HUES6 (cell line): ENCODE data around the gene TMEM181.
A peak's percentile ranks its signal among the peaks of the same experiment; 100 is the strongest.
"Not testable (repeated sequence)": the region's sequence is repeated elsewhere in the genome, so short reads cannot be mapped to it uniquely, and the experiment has no call there.

Experiments
- H3K27ac ChIP-seq: 2 replicates; pipeline ENCODE4 v1.7.0; 2013; ENCODE audit warnings: low read depth, mild to moderate bottlenecking, low read length, inconsistent platforms
- H3K27me3 ChIP-seq: 2 replicates; pipeline ENCODE4 v1.6.1; 2013; ENCODE audit warnings: low read length; ENCODE audit not compliant: control insufficient read depth, insufficient read depth
- H3K36me3 ChIP-seq: 2 replicates; pipeline ENCODE4 v1.6.1; 2013; ENCODE audit warnings: low read length; ENCODE audit not compliant: control insufficient read depth, insufficient read depth
- H3K4me1 ChIP-seq: 2 replicates; pipeline ENCODE4 v1.6.1; 2013; ENCODE audit warnings: low read length; ENCODE audit not compliant: control insufficient read depth, insufficient read depth
- H3K4me3 ChIP-seq: 2 replicates; pipeline ENCODE4 v1.5.1; 2013; ENCODE audit warnings: low read depth, low read length
- H3K9ac ChIP-seq: one replicate; pipeline ENCODE4 v1.6.1; 2013; ENCODE audit warnings: mild to moderate bottlenecking, low read length
- H3K9me3 ChIP-seq: 2 replicates; pipeline ENCODE4 v1.6.1; 2013; ENCODE audit warnings: low read depth, low read length; ENCODE audit not compliant: control insufficient read depth, insufficient read depth

Gene TMEM181

GRCh38 chr6:158556113-158556512, 3.8 kb upstream of the TMEM181 start:
- Histone ChIP-seq H3K4me1 (peaks cover 11% of the 10 kb centered on the region), H3K36me3 (no peaks in the 10 kb centered on the region), H3K4me3 (no peak overlapping the region), H3K9me3 (no peaks in the 10 kb centered on the region), H3K9ac (no peak overlapping the region), H3K27ac (no peak overlapping the region), H3K27me3 (no peaks in the 10 kb centered on the region)

- not testable (repeated sequence) for H3K27me3 ChIP-seq, H3K27ac ChIP-seq, H3K9ac ChIP-seq, H3K36me3 ChIP-seq, H3K9me3 ChIP-seq, H3K4me3 ChIP-seq
- H3K4me1 ChIP-seq, result peaks cover 20% of the 10 kb centered on the region
These were observed 2.8 kb upstream of the TMEM181 start for GRCh38 chr6:158557110-158557509.

- H3K27me3 ChIP-seq, result no peaks in the 10 kb centered on the region
- no peaks in the 10 kb centered on the region for H3K9me3 ChIP-seq
- no peak overlapping the region for H3K27ac ChIP-seq
- H3K4me3 ChIP-seq, result no peak overlapping the region
- H3K9ac ChIP-seq, result no peak overlapping the region
- peaks cover 18% of the 10 kb centered on the region for H3K4me1 ChIP-seq
- no peaks in the 10 kb centered on the region for H3K36me3 ChIP-seq
These were observed 2.0 kb upstream of the TMEM181 start for GRCh38 chr6:158557927-158558326.

GRCh38 chr6:158558415-158559306, 1.2 kb upstream of the TMEM181 start:
- H3K27ac ChIP-seq, result no peak overlapping the region
- H3K9me3 ChIP-seq, result no peaks in the 10 kb centered on the region
- H3K4me1 ChIP-seq, result peaks cover 18% of the 10 kb centered on the region
- no peak overlapping the region for H3K9ac ChIP-seq
- H3K27me3 ChIP-seq, result no peaks in the 10 kb centered on the region
- H3K4me3 ChIP-seq, result 0 out of 2 replicates have a peak overlapping the region, but pooled peaks have one; percentile 67
- H3K36me3 ChIP-seq, result no peaks in the 10 kb centered on the region

- H3K9me3 ChIP-seq, result no peaks in the 10 kb centered on the region
- H3K27ac ChIP-seq, result no peak overlapping the region
- no peaks in the 10 kb centered on the region for H3K27me3 ChIP-seq
- peaks cover 18% of the 10 kb centered on the region for H3K4me1 ChIP-seq
- H3K9ac ChIP-seq, result peak overlapping the region; percentile 91
- H3K4me3 ChIP-seq, result peak overlapping the region; percentile 67
- no peaks in the 10 kb centered on the region for H3K36me3 ChIP-seq
These were observed 475 bp upstream of the TMEM181 start for GRCh38 chr6:158559338-158559894.

- Histone ChIP-seq H3K9me3 (no peaks in the 10 kb centered on the region), H3K4me1 (peaks cover 22% of the 10 kb centered on the region), H3K36me3 (no peaks in the 10 kb centered on the region), H3K9ac (peak overlapping the region; percentile 91), H3K27me3 (no peaks in the 10 kb centered on the region), H3K4me3 (peak overlapping the region; percentile 67), H3K27ac (peak overlapping the region; percentile 67; the same call in 1 of the 2 replicates)
These were observed 987 bp downstream of the TMEM181 start for GRCh38 chr6:158560836-158561320.

GRCh38 chr6:158561321-158561884, 1.5 kb downstream of the TMEM181 start:
- peak overlapping the region; percentile 91 for H3K9ac ChIP-seq
- peak overlapping the region; percentile 67 for H3K4me3 ChIP-seq
- H3K36me3 ChIP-seq, result no peaks in the 10 kb centered on the region
- H3K9me3 ChIP-seq, result no peaks in the 10 kb centered on the region
- no peaks in the 10 kb centered on the region for H3K27me3 ChIP-seq
- H3K27ac ChIP-seq, result no peak overlapping the region
- H3K4me1 ChIP-seq, result peaks cover 22% of the 10 kb centered on the region

GRCh38 chr6:158561938-158562337, 2.0 kb downstream of the TMEM181 start:
- Histone ChIP-seq H3K9ac (no peak overlapping the region), H3K4me3 (peak overlapping the region; percentile 13; the same call in 1 of the 2 replicates), H3K9me3 (no peaks in the 10 kb centered on the region), H3K4me1 (peaks cover 22% of the 10 kb centered on the region), H3K36me3 (no peaks in the 10 kb centered on the region), H3K27me3 (no peaks in the 10 kb centered on the region), H3K27ac (no peak overlapping the region)

GRCh38 chr6:158564243-158565121, 4.6 kb downstream of the TMEM181 start:
- H3K9ac ChIP-seq, result no peak overlapping the region
- H3K9me3 ChIP-seq, result no peaks in the 10 kb centered on the region
- no peak overlapping the region for H3K27ac ChIP-seq
- H3K4me3 ChIP-seq, result no peak overlapping the region
- H3K4me1 ChIP-seq, result peaks cover 34% of the 10 kb centered on the region
- no peaks in the 10 kb centered on the region for H3K36me3 ChIP-seq
- H3K27me3 ChIP-seq, result no peaks in the 10 kb centered on the region

- Histone ChIP-seq H3K4me3 (no peak overlapping the region), H3K36me3 (no peaks in the 10 kb centered on the region), H3K4me1 (peaks cover 34% of the 10 kb centered on the region), H3K27ac (no peak overlapping the region), H3K9ac (no peak overlapping the region), H3K27me3 (no peaks in the 10 kb centered on the region), H3K9me3 (no peaks in the 10 kb centered on the region)
These were observed 5.2 kb downstream of the TMEM181 start for GRCh38 chr6:158565122-158565429.
